Measurements from ENCODE around the gene MRPL3.

- no peak for TF ChIP-seq EZH2 (IDR thresholded peaks at IDR 0.05; ENCODE audit: borderline replicate concordance, insufficient read depth, low read depth, low read length, poor library complexity, severe bottlenecking)
- TF ChIP-seq CTCF (IDR thresholded peaks at IDR 0.05): no peak
These were observed 11.7 kb downstream of the MRPL3 start for GRCh38 chr3:131491084-131491483.
